Activated CD4-positive, alpha-beta T cell treated with anti-CD3 and anti-CD28 coated beads for 36 hours (primary cell): ENCODE data around the gene ZMYM4. TPM values are rescaled to one million over a fixed set of nuclear protein-coding genes. Genes with fewer than 3 reads are reported as not detected.

Experiments
- ATAC-seq: fragments of 200-7000 bp; cut with Tn5 transposase; one replicate; pipeline ENCODE4 v1.10.0; 2021; ENCODE audit warnings: mild to moderate bottlenecking, moderate library complexity
- CTCF ChIA-PET: fragments of 350-600 bp; sonication (Branson Sonifier 250); formaldehyde crosslinking; loops from one replicate; lab custom pipeline; 2021; ENCODE audit warnings: antibody characterized with exemption; lab: Charles Lee
- POLR2A ChIA-PET: fragments of 350-600 bp; sonication (Branson Sonifier 250); formaldehyde crosslinking; loops from one replicate; lab custom pipeline; 2021; ENCODE audit warnings: antibody characterized with exemption, inconsistent platforms; lab: Charles Lee
- DNase-seq: peaks from one replicate; pipeline ENCODE4 v3.0.0-alpha.2; 2020
- H3K27ac Mint-ChIP-seq: one replicate; pipeline ENCODE4 v1.8.0; 2021; ENCODE audit warnings: mixed read lengths
- H3K27me3 Mint-ChIP-seq: one replicate; pipeline ENCODE4 v1.8.0; 2021; ENCODE audit warnings: mixed read lengths
- H3K36me3 Mint-ChIP-seq: one replicate; pipeline ENCODE4 v1.8.0; 2021; ENCODE audit warnings: low read depth, mixed read lengths
- H3K4me1 Mint-ChIP-seq: one replicate; pipeline ENCODE4 v1.8.0; 2021; ENCODE audit warnings: mixed read lengths
- H3K4me3 Mint-ChIP-seq: one replicate; pipeline ENCODE4 v1.8.0; 2021; ENCODE audit warnings: mild to moderate bottlenecking, moderate library complexity, mixed read lengths
- H3K9me3 Mint-ChIP-seq: one replicate; pipeline ENCODE4 v1.8.0; 2021; ENCODE audit warnings: low read depth, mixed read lengths
- intact Hi-C, 2 experiments: fragments of 100-400 bp; cut with DNase I in 1 of 2; cut with micrococcal nuclease in 1 of 2; formaldehyde crosslinking; loops; one replicate each; pipeline versions ENCODE4 v1.14.2 to v1.15.1; 2022 to 2024; cut with DNase I, micrococcal nuclease
- total RNA-seq, 2 experiments: library from RNA; stranded (reverse); gene quantifications; one replicate each; pipeline ENCODE4 v1.2.3, GENCODE V29; 2021

Gene ZMYM4
- total RNA-seq, 2 experiments from 2014 or later = 27.8 to 31.6 TPM

GRCh38 chr1:35439626-35440025 lies 171.1 kb downstream of the ZMYM4 start:
- Mint-ChIP-seq H3K27me3 (no peaks in the 10 kb centered on the region), H3K4me3 (no peak overlapping the region), H3K27ac (no peak overlapping the region), H3K4me1 (peaks cover 21% of the 10 kb centered on the region), H3K36me3 (peaks cover 25% of the 10 kb centered on the region), H3K9me3 (no peaks in the 10 kb centered on the region)
- DNase-seq = no peak
- ChIA-PET CTCF (interaction anchor here (0.6 to 7.0 kb wide), 5 partner anchors 12 to 125 kb away, joined by 3 to 47 read pairs (median 4); no protein-coding TSS in a partner anchor), POLR2A (no interaction called here)
- intact Hi-C loops = loop anchor here in 1 of 2 experiments (5.0 kb wide), 1 partner anchor 237 kb away; no protein-coding TSS in a partner anchor
- ATAC-seq = no peak

- H3K4me1 Mint-ChIP-seq = peaks cover 22% of the 10 kb centered on the region
- intact Hi-C loops = loop anchor here in 1 of 2 experiments (5.0 kb wide), 1 partner anchor 240 kb away; no protein-coding TSS in a partner anchor
- H3K9me3 Mint-ChIP-seq = no peaks in the 10 kb centered on the region
- H3K27me3 Mint-ChIP-seq = no peaks in the 10 kb centered on the region
- ATAC-seq (no peak), DNase-seq (no peak)
- H3K36me3 Mint-ChIP-seq = peaks cover 19% of the 10 kb centered on the region
- H3K27ac Mint-ChIP-seq = peak overlapping the region; percentile 59
- no peak overlapping the region for H3K4me3 Mint-ChIP-seq
- ChIA-PET CTCF (interaction anchor here (0.9 to 3.9 kb wide), 4 partner anchors 10 to 274 kb away, joined by 3 to 35 read pairs (median 6); no protein-coding TSS in a partner anchor), POLR2A (no interaction called here)
Observed at GRCh38 chr1:35441926-35442579, 173.5 kb downstream of the ZMYM4 start.

- ChIA-PET CTCF (interaction anchor here (0.8 to 3.9 kb wide), 7 partner anchors 10 to 332 kb away, joined by 3 to 35 read pairs (median 3); no protein-coding TSS in a partner anchor), POLR2A (no interaction called here)
- no peaks in the 10 kb centered on the region for H3K27me3 Mint-ChIP-seq
- H3K9me3 Mint-ChIP-seq = no peaks in the 10 kb centered on the region
- intact Hi-C loops = loop anchor here in 1 of 2 experiments (5.0 kb wide), 1 partner anchor 240 kb away; no protein-coding TSS in a partner anchor
- no peak overlapping the region for H3K4me3 Mint-ChIP-seq
- DNase-seq (peak; percentile 74), ATAC-seq (peak; percentile 69)
- H3K27ac Mint-ChIP-seq = peak overlapping the region; percentile 59
- peaks cover 18% of the 10 kb centered on the region for H3K36me3 Mint-ChIP-seq
- peaks cover 22% of the 10 kb centered on the region for H3K4me1 Mint-ChIP-seq
Observed at GRCh38 chr1:35442734-35443133, 174.2 kb downstream of the ZMYM4 start.

- peaks cover 21% of the 10 kb centered on the region for H3K36me3 Mint-ChIP-seq
- H3K27ac Mint-ChIP-seq = peak overlapping the region; percentile 55
- intact Hi-C loops = loop anchor here in 1 of 2 experiments (5.0 kb wide), 1 partner anchor 242 kb away; no protein-coding TSS in a partner anchor
- H3K4me3 Mint-ChIP-seq = no peak overlapping the region
- ATAC-seq = peak; percentile 30
- CTCF ChIA-PET = interaction anchor here (0.8 to 3.9 kb wide), 11 partner anchors 9 to 331 kb away, joined by 3 to 35 read pairs (median 4); no protein-coding TSS in a partner anchor
- H3K27me3 Mint-ChIP-seq = no peaks in the 10 kb centered on the region
- no peaks in the 10 kb centered on the region for H3K9me3 Mint-ChIP-seq
- DNase-seq = peak; percentile 34
- H3K4me1 Mint-ChIP-seq = peaks cover 22% of the 10 kb centered on the region
- POLR2A ChIA-PET = interaction anchor here (0.9 kb wide), 1 partner anchor 251 kb away, joined by 3 read pairs; the partner anchor contains the start of gene SFPQ
Observed at GRCh38 chr1:35443768-35444518, 175.4 kb downstream of the ZMYM4 start.

GRCh38 chr1:35444519-35444774 lies 175.9 kb downstream of the ZMYM4 start:
- H3K9me3 Mint-ChIP-seq = no peaks in the 10 kb centered on the region
- peak overlapping the region; percentile 55 for H3K27ac Mint-ChIP-seq
- no peak for DNase-seq
- H3K36me3 Mint-ChIP-seq = peaks cover 24% of the 10 kb centered on the region
- intact Hi-C loops = loop anchor here in 1 of 2 experiments (5.0 kb wide), 1 partner anchor 242 kb away; no protein-coding TSS in a partner anchor
- ChIA-PET CTCF (interaction anchor here (0.9 to 3.9 kb wide), 6 partner anchors 8 to 326 kb away, joined by 3 to 35 read pairs (median 4); no protein-coding TSS in a partner anchor), POLR2A (no interaction called here)
- no peak for ATAC-seq
- peaks cover 22% of the 10 kb centered on the region for H3K4me1 Mint-ChIP-seq
- H3K4me3 Mint-ChIP-seq = no peak overlapping the region
- no peaks in the 10 kb centered on the region for H3K27me3 Mint-ChIP-seq

- intact Hi-C loops = no loop called here
- Mint-ChIP-seq H3K4me1 (peaks cover 34% of the 10 kb centered on the region), H3K9me3 (no peaks in the 10 kb centered on the region), H3K27me3 (no peaks in the 10 kb centered on the region), H3K4me3 (no peak overlapping the region), H3K36me3 (peaks cover 27% of the 10 kb centered on the region), H3K27ac (peak overlapping the region; percentile 20)
- ATAC-seq (no peak), DNase-seq (no peak)
- ChIA-PET CTCF (interaction anchor here (0.7 to 1.6 kb wide), 3 partner anchors 94 to 268 kb away, joined by 3 to 6 read pairs (median 5); no protein-coding TSS in a partner anchor), POLR2A (interaction anchor here (1.0 kb wide), 1 partner anchor 16 kb away, joined by 4 read pairs; no protein-coding TSS in a partner anchor)
Observed at GRCh38 chr1:35447278-35447677, 178.8 kb downstream of the ZMYM4 start.

- H3K27ac Mint-ChIP-seq = no peak overlapping the region
- ChIA-PET POLR2A (no interaction called here), CTCF (interaction anchor here (0.6 to 1.6 kb wide), 4 partner anchors 40 to 204 kb away, joined by 3 to 5 read pairs (median 5); no protein-coding TSS in a partner anchor)
- H3K4me1 Mint-ChIP-seq = peaks cover 35% of the 10 kb centered on the region
- intact Hi-C loops = no loop called here
- no peaks in the 10 kb centered on the region for H3K27me3 Mint-ChIP-seq
- H3K4me3 Mint-ChIP-seq = no peak overlapping the region
- H3K9me3 Mint-ChIP-seq = no peaks in the 10 kb centered on the region
- H3K36me3 Mint-ChIP-seq = peaks cover 20% of the 10 kb centered on the region
- DNase-seq = no peak
- ATAC-seq = no peak
Observed at GRCh38 chr1:35448344-35448801, 179.9 kb downstream of the ZMYM4 start.

GRCh38 chr1:35449334-35450008 lies 181.0 kb downstream of the ZMYM4 start:
- no peak for DNase-seq
- intact Hi-C loops = loop anchor here (2.0 to 5.0 kb wide), 5 partner anchors 58 to 325 kb away; partner anchors contain the start of gene C1orf216 (in 2 of the 2)
- no peaks in the 10 kb centered on the region for H3K9me3 Mint-ChIP-seq
- no peak for ATAC-seq
- POLR2A ChIA-PET = no interaction called here
- H3K4me1 Mint-ChIP-seq = peaks cover 36% of the 10 kb centered on the region
- peaks cover 20% of the 10 kb centered on the region for H3K36me3 Mint-ChIP-seq
- no peaks in the 10 kb centered on the region for H3K27me3 Mint-ChIP-seq
- no peak overlapping the region for H3K27ac Mint-ChIP-seq
- CTCF ChIA-PET = interaction anchor here (0.5 to 5.8 kb wide), 17 partner anchors 10 to 324 kb away, joined by 3 to 118 read pairs (median 10); partner anchors contain the start of genes CLSPN, KIAA0319L and NCDN
- H3K4me3 Mint-ChIP-seq = no peak overlapping the region

- Mint-ChIP-seq H3K4me1 (peaks cover 41% of the 10 kb centered on the region), H3K36me3 (peaks cover 27% of the 10 kb centered on the region), H3K9me3 (no peaks in the 10 kb centered on the region), H3K4me3 (no peak overlapping the region), H3K27me3 (no peaks in the 10 kb centered on the region), H3K27ac (peak overlapping the region; percentile 74)
- POLR2A ChIA-PET = interaction anchor here (0.6 to 1.1 kb wide), 5 partner anchors 29 to 319 kb away, joined by 3 to 4 read pairs (median 3); no protein-coding TSS in a partner anchor
- CTCF ChIA-PET = interaction anchor here (0.6 to 5.8 kb wide), 53 partner anchors 7 to 432 kb away, joined by 3 to 118 read pairs (median 6); partner anchors contain the start of genes AGO1, CLSPN, KIAA0319L and NCDN
- ATAC-seq (peak; percentile 68), DNase-seq (peak; percentile 89)
- intact Hi-C loops = loop anchor here (1.0 to 5.0 kb wide), 8 partner anchors 56 to 324 kb away; partner anchors contain the start of gene C1orf216 (in 2 of the 2)
Observed at GRCh38 chr1:35451125-35451528, 182.6 kb downstream of the ZMYM4 start.

- Mint-ChIP-seq H3K36me3 (peaks cover 28% of the 10 kb centered on the region), H3K27ac (peak overlapping the region; percentile 38), H3K9me3 (no peaks in the 10 kb centered on the region), H3K4me1 (peaks cover 41% of the 10 kb centered on the region), H3K27me3 (no peaks in the 10 kb centered on the region), H3K4me3 (no peak overlapping the region)
- intact Hi-C loops = loop anchor here in 1 of 2 experiments (5.0 kb wide), 3 partner anchors 55 to 320 kb away; partner anchors contain the start of gene C1orf216
- ChIA-PET CTCF (interaction anchor here (0.6 to 5.8 kb wide), 40 partner anchors 8 to 597 kb away, joined by 3 to 118 read pairs (median 11); partner anchors contain the start of genes CLSPN, KIAA0319L, NCDN and TFAP2E), POLR2A (interaction anchor here (0.7 to 1.1 kb wide), 2 partner anchors 105 to 318 kb away, joined by 3 read pairs; partner anchors contain the start of gene KIAA0319L)
- ATAC-seq = no peak
- DNase-seq = no peak
Observed at GRCh38 chr1:35452106-35452774, 183.7 kb downstream of the ZMYM4 start.
